Heart left ventricle (tissue), 13 donors: ENCODE data around the gene SH3GLB1.

Experiments
- POLR2A ChIP-seq, 2 donors: fragments of 450-650 bp; IDR thresholded peaks; one replicate each; pipeline ENCODE4 v1.6.1; 2017; ENCODE audit warnings: antibody characterized with exemption in 2 of 2, mild to moderate bottlenecking in 2 of 2, moderate library complexity in 2 of 2
- TF ChIP-seq, protein P1 (sequence below), 12 donors: fragments of 200-600 bp; sonication (generic) in 4 of 12; IDR thresholded peaks; one replicate each; pipeline versions ENCODE4 v1.5.0 to v1.8.0; 2018 to 2022; ENCODE audit warnings: antibody characterized with exemption in 12 of 12, mild to moderate bottlenecking in 5 of 12
- donor health status: ischemic (EF 13 %, LVEDD 7.1; RV severe dilation, severe dysfunction).
- donor health status: DM: no; HTN: yes; CAD: no.
- donor health status: DM: no; HTN: no; CAD: no.
- donor health status: ischemic (EF 25% LVEDD 6.9; RV normal size, moderate dysfunction).
- donor health status: ischemic (EF 25% LVEDD 5.7; RV mildly dilated, moderate dysfunction).
- donor health status: ischemic (EF 35%, LVEDD 5.7; RV mildly dilated, moderate dysfunction).
- donor health status: nonischemic (EF 11% LVEDD 7.7; RV severe dilation, severe dysfunction).
- donor health status: DM: yes; HTN: yes; CAD: no.
- donor health status: PGD.
- donor health status: ischemic (EF 29% LVEDD 5.4; RV normal size, mild dysfunction).
- donor health status: nonischemic (EF 23%, LVEDD 6.1; RV moderate dilation, normal function).

- TF ChIP-seq POLR2A (IDR thresholded peaks at IDR 0.05) = no peak
- TF ChIP-seq, protein P1, sequence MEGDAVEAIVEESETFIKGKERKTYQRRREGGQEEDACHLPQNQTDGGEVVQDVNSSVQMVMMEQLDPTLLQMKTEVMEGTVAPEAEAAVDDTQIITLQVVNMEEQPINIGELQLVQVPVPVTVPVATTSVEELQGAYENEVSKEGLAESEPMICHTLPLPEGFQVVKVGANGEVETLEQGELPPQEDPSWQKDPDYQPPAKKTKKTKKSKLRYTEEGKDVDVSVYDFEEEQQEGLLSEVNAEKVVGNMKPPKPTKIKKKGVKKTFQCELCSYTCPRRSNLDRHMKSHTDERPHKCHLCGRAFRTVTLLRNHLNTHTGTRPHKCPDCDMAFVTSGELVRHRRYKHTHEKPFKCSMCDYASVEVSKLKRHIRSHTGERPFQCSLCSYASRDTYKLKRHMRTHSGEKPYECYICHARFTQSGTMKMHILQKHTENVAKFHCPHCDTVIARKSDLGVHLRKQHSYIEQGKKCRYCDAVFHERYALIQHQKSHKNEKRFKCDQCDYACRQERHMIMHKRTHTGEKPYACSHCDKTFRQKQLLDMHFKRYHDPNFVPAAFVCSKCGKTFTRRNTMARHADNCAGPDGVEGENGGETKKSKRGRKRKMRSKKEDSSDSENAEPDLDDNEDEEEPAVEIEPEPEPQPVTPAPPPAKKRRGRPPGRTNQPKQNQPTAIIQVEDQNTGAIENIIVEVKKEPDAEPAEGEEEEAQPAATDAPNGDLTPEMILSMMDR (IDR thresholded peaks at IDR 0.05) = no peak
These were observed 9.0 kb upstream of the SH3GLB1 start for GRCh38 chr1:86695400-86695799.
